Activated CD4-positive, alpha-beta T cell treated with anti-CD3 and anti-CD28 coated beads, Interleukin-10, Interleukin-2, amounts not matched to agents 100 ng/mL and 50 ng/mL, durations not matched to agents 16 hours and 8 hours (primary cell): ENCODE results near the gene LARGE2.

Experiments used
- DNase-seq: peaks from one replicate; pipeline ENCODE4 v3.0.0-alpha.2; 2020

Gene LARGE2

DNA sequence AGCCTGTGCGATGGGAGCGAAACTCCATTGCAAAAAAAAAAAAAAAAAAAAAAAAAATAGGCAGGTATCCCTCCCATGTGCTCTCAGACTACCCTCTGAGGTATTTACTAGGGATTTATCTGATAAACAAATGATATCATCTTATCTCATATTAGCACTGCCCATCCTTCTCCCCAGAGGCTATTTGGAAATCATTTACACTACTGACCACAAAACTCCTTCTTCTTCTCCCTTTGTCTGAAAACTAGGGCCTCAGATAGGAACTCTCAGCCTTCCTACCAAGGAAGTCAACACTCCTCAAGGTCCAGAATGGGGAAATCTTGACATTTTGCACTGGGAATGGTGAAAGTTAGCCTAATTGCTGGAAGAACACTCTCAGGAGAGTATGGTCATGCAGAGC is 46.4 kb downstream of the LARGE2 start:
- DNase-seq = no peak

DNA sequence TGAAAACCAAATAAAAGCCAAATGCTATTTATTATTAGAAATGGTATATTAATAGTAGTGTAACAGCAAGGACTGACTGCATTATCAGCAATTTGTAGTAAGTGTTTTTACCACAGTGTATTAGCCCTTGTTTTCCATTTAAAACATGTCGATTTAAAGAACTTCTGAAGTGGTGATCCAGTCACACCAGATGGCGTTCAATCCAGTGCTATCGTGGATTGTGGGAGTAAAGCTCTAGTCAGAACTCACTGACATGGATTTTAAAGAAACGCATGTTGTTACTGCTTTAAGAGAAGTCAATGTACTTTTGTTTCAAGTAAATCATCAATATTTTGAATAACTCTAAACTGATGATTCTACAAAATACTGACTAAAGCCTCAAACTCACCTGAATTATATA is 51.1 kb downstream of the LARGE2 start:
- DNase-seq = no peak

DNA sequence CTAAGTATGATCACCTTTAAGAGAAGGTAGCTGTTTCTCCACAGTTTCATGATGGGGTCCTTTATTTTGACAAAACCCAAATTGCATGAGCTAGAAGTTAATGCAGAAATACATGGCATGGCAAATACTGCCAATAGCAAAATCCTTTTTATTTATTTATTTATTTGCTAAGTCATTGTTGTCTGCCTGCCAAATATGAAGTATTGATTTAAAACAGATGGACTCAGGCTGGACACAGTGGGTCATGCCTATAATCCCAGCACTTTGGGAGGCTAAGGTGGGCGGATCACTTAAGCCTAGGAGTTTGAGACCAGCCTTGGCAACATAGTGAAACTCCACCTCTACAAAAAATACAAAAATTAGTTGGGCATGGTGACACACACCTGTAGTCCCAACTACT is 52.4 kb downstream of the LARGE2 start:
- no peak for DNase-seq
